Ishikawa (cell line): ENCODE data around the gene TSPAN4.

Source experiments
- EP300 ChIP-seq: IDR thresholded peaks from 2 replicates; pipeline ENCODE4 v1.6.1; 2012; ENCODE audit warnings: borderline replicate concordance
- FOXM1 ChIP-seq: IDR thresholded peaks from 2 replicates; pipeline ENCODE4 v1.6.1; 2012; ENCODE audit warnings: low read depth, borderline replicate concordance
- NFIC ChIP-seq: IDR thresholded peaks from 2 replicates; pipeline ENCODE4 v1.6.1; 2012
- RAD21 ChIP-seq: IDR thresholded peaks from 2 replicates; pipeline ENCODE4 v1.6.1; 2012; ENCODE audit warnings: low read depth
- TAF1 ChIP-seq: IDR thresholded peaks from 2 replicates; pipeline ENCODE4 v1.6.1; 2012; ENCODE audit warnings: low read depth, mild to moderate bottlenecking
- TEAD4 ChIP-seq: IDR thresholded peaks from 2 replicates; pipeline ENCODE4 v1.6.1; 2012
- YY1 ChIP-seq: IDR thresholded peaks from 2 replicates; pipeline ENCODE4 v1.6.1; 2012; ENCODE audit warnings: low read depth
- TF ChIP-seq, protein P1 (sequence below): IDR thresholded peaks from 2 replicates; pipeline ENCODE4 v1.6.1; 2012
- TF ChIP-seq, protein P2 (sequence below): IDR thresholded peaks from 2 replicates; pipeline ENCODE4 v1.6.1; 2012; ENCODE audit warnings: low read depth, mild to moderate bottlenecking

- no peak for TF ChIP-seq TAF1
- no peak for TF ChIP-seq EP300
- no peak for TF ChIP-seq RAD21
- TF ChIP-seq, protein P1, sequence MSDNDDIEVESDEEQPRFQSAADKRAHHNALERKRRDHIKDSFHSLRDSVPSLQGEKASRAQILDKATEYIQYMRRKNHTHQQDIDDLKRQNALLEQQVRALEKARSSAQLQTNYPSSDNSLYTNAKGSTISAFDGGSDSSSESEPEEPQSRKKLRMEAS, result no peak
- TF ChIP-seq NFIC, result no peak
- no peak for TF ChIP-seq TEAD4
- no peak for TF ChIP-seq YY1
- TF ChIP-seq, protein P2, sequence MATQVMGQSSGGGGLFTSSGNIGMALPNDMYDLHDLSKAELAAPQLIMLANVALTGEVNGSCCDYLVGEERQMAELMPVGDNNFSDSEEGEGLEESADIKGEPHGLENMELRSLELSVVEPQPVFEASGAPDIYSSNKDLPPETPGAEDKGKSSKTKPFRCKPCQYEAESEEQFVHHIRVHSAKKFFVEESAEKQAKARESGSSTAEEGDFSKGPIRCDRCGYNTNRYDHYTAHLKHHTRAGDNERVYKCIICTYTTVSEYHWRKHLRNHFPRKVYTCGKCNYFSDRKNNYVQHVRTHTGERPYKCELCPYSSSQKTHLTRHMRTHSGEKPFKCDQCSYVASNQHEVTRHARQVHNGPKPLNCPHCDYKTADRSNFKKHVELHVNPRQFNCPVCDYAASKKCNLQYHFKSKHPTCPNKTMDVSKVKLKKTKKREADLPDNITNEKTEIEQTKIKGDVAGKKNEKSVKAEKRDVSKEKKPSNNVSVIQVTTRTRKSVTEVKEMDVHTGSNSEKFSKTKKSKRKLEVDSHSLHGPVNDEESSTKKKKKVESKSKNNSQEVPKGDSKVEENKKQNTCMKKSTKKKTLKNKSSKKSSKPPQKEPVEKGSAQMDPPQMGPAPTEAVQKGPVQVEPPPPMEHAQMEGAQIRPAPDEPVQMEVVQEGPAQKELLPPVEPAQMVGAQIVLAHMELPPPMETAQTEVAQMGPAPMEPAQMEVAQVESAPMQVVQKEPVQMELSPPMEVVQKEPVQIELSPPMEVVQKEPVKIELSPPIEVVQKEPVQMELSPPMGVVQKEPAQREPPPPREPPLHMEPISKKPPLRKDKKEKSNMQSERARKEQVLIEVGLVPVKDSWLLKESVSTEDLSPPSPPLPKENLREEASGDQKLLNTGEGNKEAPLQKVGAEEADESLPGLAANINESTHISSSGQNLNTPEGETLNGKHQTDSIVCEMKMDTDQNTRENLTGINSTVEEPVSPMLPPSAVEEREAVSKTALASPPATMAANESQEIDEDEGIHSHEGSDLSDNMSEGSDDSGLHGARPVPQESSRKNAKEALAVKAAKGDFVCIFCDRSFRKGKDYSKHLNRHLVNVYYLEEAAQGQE, result no peak
- no peak for TF ChIP-seq FOXM1
Measured at GRCh38 chr11:905952-906351, 63.3 kb downstream of the TSPAN4 start.
